Measurements from ENCODE around the gene COA4.
A peak's percentile ranks its signal among the peaks of the same experiment; 100 is the strongest.
"Not testable (repeated sequence)": the region's sequence is repeated elsewhere in the genome, so short reads cannot be mapped to it uniquely, and the experiment has no call there.

COA4 gene

GRCh38 chr11:73876424-73877310, at the start of gene COA4, which contains the start of gene PAAF1:
COA4 (minus strand) TSS chr11:73876846; CDS start chr11:73873378, 3,468 bp downstream.
PAAF1 (plus strand) TSS chr11:73876999; CDS start chr11:73877022, 23 bp downstream.
- peak; percentile 61 to 97 (median 90) for DNase-seq

- peak in 1 of 51 donors; percentile 1 for DNase-seq
These were observed 44.5 kb upstream of the COA4 start for GRCh38 chr11:73921180-73921579.

- peak in 1 of 51 donors; percentile 51 for DNase-seq
These were observed 39.8 kb upstream of the COA4 start for GRCh38 chr11:73916435-73916834.

GRCh38 chr11:73914284-73914683, 37.6 kb upstream of the COA4 start:
- DNase-seq = no peak

- no peak for DNase-seq
These were observed 36.8 kb upstream of the COA4 start for GRCh38 chr11:73913472-73913871.

- no peak for DNase-seq
These were observed 35.4 kb upstream of the COA4 start for GRCh38 chr11:73912026-73912425.

- no peak for DNase-seq
These were observed 30.5 kb upstream of the COA4 start for GRCh38 chr11:73907191-73907590.

- DNase-seq = no peak
These were observed 25.7 kb upstream of the COA4 start for GRCh38 chr11:73902303-73902702.

- DNase-seq = no peak
These were observed 18.2 kb upstream of the COA4 start for GRCh38 chr11:73894725-73895335.

GRCh38 chr11:73893041-73893440, 16.4 kb upstream of the COA4 start:
- no peak for DNase-seq

- peak in 1 of 51 donors; percentile 5 for DNase-seq
These were observed 12.9 kb upstream of the COA4 start for GRCh38 chr11:73889536-73889935.

GRCh38 chr11:73889019-73889418, 12.4 kb upstream of the COA4 start:
- peak in 1 of 51 donors; percentile 40 for DNase-seq

- no peak for DNase-seq
These were observed 11.6 kb upstream of the COA4 start for GRCh38 chr11:73888244-73888643.

GRCh38 chr11:73883856-73884255, 7.2 kb upstream of the COA4 start:
- no peak for DNase-seq

- DNase-seq = not testable (repeated sequence)
These were observed 3.8 kb upstream of the COA4 start for GRCh38 chr11:73880449-73880848.

- DNase-seq = no peak
These were observed 2.1 kb upstream of the COA4 start for GRCh38 chr11:73878771-73879170.

GRCh38 chr11:73875840-73876239, 806 bp downstream of the COA4 start:
- DNase-seq = no peak

GRCh38 chr11:73875380-73875779, 1.3 kb downstream of the COA4 start:
- DNase-seq = no peak

- no peak for DNase-seq
These were observed 3.8 kb downstream of the COA4 start for GRCh38 chr11:73872749-73873357.

- DNase-seq = no peak
These were observed 6.4 kb downstream of the COA4 start for GRCh38 chr11:73870261-73870660.

- no peak for DNase-seq
These were observed 7.2 kb downstream of the COA4 start for GRCh38 chr11:73869332-73869949.

GRCh38 chr11:73866586-73866996, 10.1 kb downstream of the COA4 start:
- no peak for DNase-seq

Measured in hypothalamus (tissue), 51 donors.